Cerebellar cortex (tissue), 1 donor: ENCODE data around the gene AP4M1.
A peak's percentile ranks its signal among the peaks of the same experiment; 100 is the strongest.

Source experiments
- DNase-seq: peaks from one replicate; pipeline ENCODE4 v3.0.0-alpha.2; 2015; ENCODE audit warnings: low spot score

AP4M1 gene

GRCh38 chr7:100087055-100087750 is 14.2 kb upstream of the AP4M1 start:
- no peak for DNase-seq

- DNase-seq: no peak
Observed at GRCh38 chr7:100088095-100088620, 13.3 kb upstream of the AP4M1 start.

DNA sequence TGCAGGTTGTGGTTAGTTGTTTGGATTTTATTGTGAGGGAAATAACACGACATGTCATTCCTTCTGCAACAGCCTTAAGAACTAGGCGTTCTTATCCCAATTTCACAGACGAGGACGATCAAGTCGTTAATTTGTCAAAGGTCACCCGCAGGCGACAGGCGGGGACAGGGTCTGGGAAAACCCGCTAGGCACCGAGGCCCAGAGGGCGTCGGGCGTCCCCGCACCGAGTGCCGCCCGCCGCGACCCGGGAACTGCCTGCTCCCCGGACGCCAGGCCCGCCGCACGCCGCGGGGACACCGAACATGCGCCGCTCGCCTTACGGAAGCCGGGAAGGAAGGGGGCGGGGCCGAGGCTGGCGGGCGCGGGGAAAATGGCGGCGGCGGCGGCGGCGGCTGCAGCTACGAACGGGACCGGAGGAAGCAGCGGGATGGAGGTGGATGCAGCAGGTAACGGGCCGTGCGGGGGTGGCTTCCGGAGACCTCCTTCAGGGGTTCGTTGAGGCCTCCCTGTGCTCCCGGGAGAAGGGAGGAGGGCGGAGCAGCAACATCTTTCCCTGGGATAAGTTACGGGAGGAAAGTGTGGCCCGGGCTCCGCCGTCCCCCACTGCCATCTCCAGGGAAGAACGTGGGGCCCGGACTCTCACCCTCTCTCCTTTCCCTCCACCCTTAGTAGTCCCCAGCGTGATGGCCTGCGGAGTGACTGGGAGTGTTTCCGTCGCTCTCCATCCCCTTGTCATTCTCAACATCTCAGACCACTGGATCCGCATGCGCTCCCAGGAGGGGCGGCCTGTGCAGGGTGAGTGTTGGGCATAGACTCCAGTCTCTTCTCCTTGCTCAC is 12.6 kb upstream of the AP4M1 start, which contains the start of gene COPS6:
Gene COPS6 (plus strand): TSS at position 349 of the 837 bp plus-strand sequence. CDS start 22 bp downstream, at position 371.
- peak; percentile 63 for DNase-seq

- no peak for DNase-seq
Observed at GRCh38 chr7:100089458-100090196, 11.8 kb upstream of the AP4M1 start.

- DNase-seq: no peak
Observed at GRCh38 chr7:100090527-100091410, 10.7 kb upstream of the AP4M1 start.

GRCh38 chr7:100091411-100092181 is 9.8 kb upstream of the AP4M1 start:
- peak; percentile 40 for DNase-seq

- DNase-seq: no peak
Observed at GRCh38 chr7:100093054-100093453, 8.4 kb upstream of the AP4M1 start.

DNA sequence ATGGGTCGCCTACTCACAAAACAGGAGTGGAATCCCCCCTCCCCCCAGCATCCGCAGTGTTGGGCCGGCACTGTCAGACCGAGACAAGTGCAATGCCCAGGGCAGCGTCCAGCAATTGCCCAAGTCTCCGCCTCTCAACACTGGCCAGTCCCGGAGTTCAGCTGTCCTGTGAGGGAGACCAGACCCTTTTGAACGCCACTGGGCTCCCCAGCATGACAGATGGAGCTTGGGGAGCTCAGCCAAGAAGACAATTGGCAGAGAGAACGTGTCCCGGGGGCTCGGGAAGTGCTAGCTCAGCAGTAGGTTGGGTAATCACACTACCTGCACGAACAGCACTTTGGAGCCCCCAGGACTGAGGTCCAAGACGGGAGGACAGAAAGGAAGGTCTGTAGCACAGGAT is 7.9 kb upstream of the AP4M1 start:
- peak; percentile 64 for DNase-seq

DNA sequence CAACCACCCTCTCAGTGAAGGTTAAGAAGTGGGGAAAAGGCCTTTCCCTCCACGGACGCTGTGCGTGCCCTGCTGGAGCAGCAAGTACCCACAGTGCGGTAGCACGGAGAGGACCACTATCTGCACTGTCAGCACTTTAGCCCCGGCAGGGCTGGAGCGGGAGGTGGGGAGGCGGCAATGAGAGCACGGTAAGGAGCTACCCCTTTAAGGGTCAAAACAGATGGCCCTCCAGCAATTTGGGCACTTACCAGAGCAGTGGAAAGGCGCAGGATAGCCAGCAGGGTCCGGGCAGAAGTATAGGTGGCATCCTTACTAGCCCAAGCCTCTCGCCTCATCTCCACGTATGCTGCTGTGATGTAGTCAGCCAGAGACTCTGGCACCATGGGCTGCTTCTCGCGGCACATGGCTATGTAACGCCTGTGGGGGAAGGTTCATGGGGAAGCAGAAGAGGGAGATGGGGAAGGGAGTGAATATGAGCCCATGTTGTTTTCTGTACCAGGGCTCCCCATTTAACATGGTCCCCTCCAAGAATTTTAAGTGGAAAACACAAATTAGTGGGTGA is 7.4 kb upstream of the AP4M1 start:
- DNase-seq: peak; percentile 39

DNA sequence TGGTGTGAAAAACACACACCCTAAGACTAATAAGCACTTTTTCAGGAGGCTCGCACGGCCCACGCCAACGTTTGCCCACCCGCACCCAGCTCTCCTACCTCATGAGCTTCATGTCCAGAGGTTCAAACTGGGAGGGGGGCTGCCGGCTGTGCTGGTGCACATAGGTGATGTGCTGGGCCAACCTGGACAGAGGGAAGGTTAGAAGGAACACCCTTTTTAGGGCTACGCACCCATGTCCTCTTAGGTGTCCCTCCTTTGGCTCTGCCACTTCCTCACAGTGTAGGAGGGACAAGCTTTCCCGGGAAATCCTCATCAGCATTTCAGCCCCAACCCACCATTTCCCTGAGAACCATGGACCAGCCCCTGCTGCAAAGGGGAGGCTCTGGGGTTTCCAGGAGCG is 6.2 kb upstream of the AP4M1 start:
- DNase-seq: no peak

DNA sequence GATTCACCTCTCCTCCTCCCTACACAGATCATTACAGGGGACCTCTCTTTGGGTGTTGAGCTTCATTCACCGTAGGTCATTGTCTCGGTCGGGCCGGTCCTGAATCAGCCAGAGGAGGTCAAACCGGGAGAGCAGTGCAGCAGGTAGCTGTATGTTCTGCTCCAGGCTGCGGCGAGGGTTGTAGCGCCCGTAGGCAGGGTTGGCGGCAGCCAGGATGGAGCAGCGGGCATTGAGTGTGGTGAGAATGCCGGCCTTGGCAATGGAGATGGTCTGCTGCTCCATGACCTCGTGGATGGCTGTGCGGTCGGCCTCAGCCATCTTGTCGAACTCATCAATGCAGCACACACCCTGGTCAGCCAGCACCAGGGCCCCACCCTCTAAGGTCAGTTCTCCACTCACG is 5.7 kb upstream of the AP4M1 start:
- DNase-seq: no peak

GRCh38 chr7:100098913-100099312 is 2.5 kb upstream of the AP4M1 start:
- no peak for DNase-seq

- DNase-seq: no peak
Observed at GRCh38 chr7:100099452-100099851, 2.0 kb upstream of the AP4M1 start.

DNA sequence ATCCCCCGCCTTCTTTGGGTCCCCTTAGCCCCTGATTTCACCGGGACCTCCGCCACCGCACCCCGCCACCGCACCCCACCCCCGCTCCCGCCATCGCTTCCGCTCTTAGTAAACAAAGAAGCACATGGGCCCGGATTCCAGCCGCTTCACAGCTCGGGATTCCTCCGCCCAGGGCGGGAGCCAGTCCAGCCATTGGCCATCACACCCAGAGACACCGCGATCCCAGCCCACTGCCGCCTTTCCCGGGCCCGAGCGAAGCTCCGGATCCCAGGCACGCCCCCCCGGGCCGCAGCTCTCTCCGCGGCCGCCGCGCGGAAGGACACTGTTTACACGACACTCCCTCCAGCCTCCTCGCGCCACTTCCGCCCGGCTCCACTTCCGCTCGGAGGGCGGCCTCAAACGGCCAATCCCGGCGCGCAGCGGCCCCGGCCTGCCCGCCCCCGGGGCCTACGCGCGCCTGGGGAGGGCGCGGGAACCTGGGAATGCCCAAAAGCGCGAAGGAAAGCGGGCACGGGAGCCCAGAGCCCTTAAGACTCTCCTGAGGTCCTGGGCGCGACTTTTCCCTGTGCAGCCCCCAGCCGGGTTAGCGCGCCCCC is 925 bp upstream of the AP4M1 start:
- DNase-seq: peak; percentile 90

DNA sequence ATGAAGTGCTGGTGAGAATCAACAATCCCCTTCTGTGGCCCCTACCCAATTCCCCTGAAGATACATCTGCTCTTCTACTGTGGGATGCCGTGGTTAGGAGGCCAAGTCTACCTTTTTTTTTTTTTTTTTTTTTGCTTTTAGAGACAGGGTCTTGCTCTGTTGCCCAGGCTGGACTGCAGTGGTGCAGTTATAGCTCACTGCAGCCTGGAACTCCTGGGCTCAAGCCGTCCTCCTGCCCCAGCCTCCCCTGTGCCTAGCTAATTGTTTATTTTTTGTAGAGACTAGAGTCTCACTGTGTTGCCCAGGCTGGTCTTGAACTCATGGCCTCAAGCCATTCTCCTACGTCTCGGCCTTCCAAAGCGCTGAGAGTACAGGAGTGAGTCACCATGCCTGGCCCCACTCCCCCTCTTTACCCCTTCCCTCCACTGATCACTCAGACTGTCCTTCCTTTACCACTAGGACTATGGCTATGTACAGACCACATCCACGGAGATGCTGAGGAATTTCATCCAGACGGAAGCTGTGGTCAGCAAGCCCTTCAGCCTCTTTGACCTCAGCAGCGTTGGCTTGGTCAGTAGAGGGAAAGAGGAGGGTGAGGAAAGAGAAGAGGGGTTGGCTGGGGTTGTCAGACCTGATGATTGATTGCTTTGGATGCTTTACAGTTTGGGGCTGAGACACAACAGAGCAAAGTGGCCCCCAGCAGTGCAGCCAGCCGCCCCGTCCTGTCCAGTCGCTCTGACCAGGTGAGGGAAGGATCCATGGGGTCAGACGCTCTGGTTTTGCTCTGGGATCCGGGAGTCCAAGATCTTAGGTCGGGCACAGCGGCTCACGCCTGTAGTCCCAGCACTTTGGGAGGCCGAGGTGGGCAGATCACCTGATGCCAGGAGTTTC is 1.8 kb downstream of the AP4M1 start:
- DNase-seq: no peak

DNA sequence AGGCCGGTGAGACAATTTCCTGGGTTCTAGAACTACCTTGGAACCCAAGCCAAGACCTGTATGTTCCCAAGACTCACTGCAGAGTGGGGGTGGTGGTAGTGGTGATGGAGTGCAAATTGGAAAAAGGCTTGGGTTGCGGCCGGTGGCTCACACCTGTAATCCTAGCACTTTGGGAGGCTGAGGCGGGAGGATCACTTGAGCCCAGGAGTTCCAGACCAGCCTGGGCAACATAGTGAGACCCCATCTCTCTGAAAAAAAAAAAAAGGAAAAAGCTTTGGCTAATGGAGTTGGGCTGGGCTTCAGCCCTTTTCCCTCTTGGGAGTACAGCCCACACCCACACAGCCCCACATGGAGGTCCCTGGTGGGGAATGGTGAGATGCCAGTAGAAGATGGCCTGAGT is 4.1 kb downstream of the AP4M1 start:
- no peak for DNase-seq

DNA sequence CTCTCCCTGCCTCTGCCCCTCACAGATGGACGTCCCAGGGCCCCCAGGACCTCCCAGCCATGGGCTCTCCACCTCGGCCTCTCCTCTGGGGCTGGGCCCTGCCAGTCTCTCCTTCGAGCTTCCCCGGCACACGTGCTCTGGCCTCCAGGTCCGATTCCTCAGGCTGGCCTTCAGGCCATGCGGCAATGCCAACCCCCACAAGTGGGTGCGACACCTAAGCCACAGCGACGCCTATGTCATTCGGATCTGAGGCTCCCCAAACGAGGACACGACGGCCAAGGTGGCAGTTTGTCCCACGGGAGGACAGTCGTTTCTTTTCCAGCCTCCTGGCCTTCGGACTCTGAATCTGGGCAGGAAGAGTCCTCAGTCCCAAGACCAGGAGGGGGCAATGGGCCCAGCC is 5.2 kb downstream of the AP4M1 start:
- no peak for DNase-seq

DNA sequence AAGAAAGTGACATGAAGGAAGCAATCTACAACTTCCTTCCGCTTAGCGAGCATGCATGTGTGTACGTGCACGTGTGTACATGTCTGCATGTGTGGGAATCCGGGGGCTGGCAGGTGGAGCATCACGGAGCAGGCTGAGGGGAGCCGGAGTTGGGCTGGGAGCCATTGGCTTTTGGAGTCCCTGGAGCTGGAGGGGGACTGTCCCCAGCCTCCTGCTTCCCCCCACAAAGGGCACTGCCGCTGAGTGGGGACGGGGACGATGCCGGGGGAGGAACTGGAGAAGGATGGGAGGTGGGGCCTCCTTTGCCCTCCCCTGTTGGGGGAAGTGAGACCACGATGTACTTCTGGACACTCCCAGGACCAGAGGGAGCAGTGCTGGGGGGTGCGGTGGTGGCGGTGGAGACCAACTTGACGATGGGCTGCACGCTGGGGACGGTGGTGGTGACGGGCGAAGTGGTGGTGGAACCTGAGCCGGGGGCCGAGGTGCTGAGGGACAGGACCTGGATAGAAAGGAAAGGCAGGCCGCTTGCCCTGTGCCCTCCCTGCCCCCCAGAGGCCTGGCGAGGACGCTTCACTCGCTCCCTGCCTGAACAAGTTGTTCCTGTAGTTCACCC is 5.8 kb downstream of the AP4M1 start:
- no peak for DNase-seq
